NT2/D1 (cell line): ENCODE results near the gene SLC45A1.

Experiments
- SUZ12 ChIP-seq: IDR thresholded peaks from 2 replicates; pipeline ENCODE4 v1.6.1; 2011; ENCODE audit not compliant: insufficient read length, insufficient read depth; ENCODE audit errors: extremely low read depth
- YY1 ChIP-seq: IDR thresholded peaks from 2 replicates; pipeline ENCODE4 v1.6.1; 2011; ENCODE audit not compliant: insufficient read length, insufficient read depth
- ZNF274 ChIP-seq: IDR thresholded peaks from 2 replicates; pipeline ENCODE4 v1.6.1; 2011; ENCODE audit warnings: mild to moderate bottlenecking, low read depth, low read length

- no peak for TF ChIP-seq YY1
- no peak for TF ChIP-seq ZNF274
- TF ChIP-seq SUZ12, result no peak
Measured at GRCh38 chr1:8302081-8302956, 15.6 kb upstream of the SLC45A1 start.
